Measurements from ENCODE around the gene SLC37A2. TPM values are rescaled to one million over a fixed set of nuclear protein-coding genes. Genes with fewer than 3 reads are reported as not detected.
A peak's percentile ranks its signal among the peaks of the same experiment; 100 is the strongest.

The SLC37A2 gene
- total RNA-seq, 1 experiment from 2014 or later, result 10.2 TPM

DNA sequence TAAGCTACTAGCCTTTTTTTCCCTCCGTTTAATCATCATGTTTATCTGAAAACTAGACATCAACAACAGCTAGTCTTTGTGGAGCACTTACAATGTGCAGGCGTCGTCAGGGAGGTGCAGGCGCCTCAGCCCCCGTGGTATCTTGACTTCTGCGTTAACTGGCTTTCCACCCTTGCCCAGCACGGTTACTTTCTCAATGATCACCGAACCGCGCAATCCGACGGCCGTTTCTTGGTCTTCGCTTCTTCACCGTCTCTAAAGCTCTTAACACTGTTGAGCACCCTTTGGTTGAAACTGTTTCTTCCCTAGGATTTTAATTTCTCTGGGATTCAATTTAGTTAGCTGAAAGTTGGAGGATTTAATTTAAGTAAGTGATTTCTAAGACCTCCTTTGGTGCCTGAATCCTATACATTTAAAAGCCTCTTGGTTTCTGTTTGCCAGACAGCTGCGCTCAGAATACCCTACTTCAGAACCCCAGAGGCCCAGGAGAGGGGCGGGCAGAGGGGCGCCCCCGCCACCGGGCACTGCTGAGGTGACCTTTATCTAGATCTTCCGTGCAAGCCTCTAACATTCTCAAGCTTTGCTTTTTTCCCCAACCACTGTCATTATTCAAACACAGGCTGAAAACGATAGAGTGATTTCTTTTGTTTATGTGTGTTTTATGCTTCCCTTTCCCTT lies 66.3 kb downstream of the SLC37A2 start:
- H3K4me3 ChIP-seq (ENCODE audit: low read length), result no peak overlapping the region
- ATAC-seq, result no peak
- CTCF ChIA-PET, result no interaction called here
- no peaks in the 10 kb centered on the region for H3F3A ChIP-seq (ENCODE audit: low read length, unreplicated experiment)
- TF ChIP-seq EZH2 (IDR thresholded peaks at IDR 0.05; ENCODE audit: low read length, unreplicated experiment), result no peak
- H3K79me2 ChIP-seq (ENCODE audit: low read length), result no peaks in the 10 kb centered on the region
- no peaks in the 10 kb centered on the region for H3K9me3 ChIP-seq (ENCODE audit: low read length)
- H3K27me3 ChIP-seq (ENCODE audit: low read length), result peaks cover 8% of the 10 kb centered on the region
- no peak overlapping the region for H3K27ac ChIP-seq (ENCODE audit: low read length)
- no peak for DNase-seq
- POLR2A ChIA-PET (ENCODE audit: unreplicated experiment), result no interaction called here
- no peak overlapping the region for H3K4me2 ChIP-seq (ENCODE audit: low read length)
- H2AFZ ChIP-seq (ENCODE audit: low read length), result no peak overlapping the region
- H3K9ac ChIP-seq (ENCODE audit: low read length), result no peak overlapping the region
- no peaks in the 10 kb centered on the region for H3K9me2 ChIP-seq (replicated peaks; ENCODE audit: low read length)
- BruUV-seq (replicated peaks), result no TSS peak
- H4K20me1 ChIP-seq (ENCODE audit: low read length), result no peaks in the 10 kb centered on the region
- H3K4me1 ChIP-seq (ENCODE audit: insufficient read depth, low read length), result no peaks in the 10 kb centered on the region
- intact Hi-C loops (cut with micrococcal nuclease), result no loop called here
- H3K36me3 ChIP-seq (ENCODE audit: low read depth, low read length), result no peaks in the 10 kb centered on the region

DNA sequence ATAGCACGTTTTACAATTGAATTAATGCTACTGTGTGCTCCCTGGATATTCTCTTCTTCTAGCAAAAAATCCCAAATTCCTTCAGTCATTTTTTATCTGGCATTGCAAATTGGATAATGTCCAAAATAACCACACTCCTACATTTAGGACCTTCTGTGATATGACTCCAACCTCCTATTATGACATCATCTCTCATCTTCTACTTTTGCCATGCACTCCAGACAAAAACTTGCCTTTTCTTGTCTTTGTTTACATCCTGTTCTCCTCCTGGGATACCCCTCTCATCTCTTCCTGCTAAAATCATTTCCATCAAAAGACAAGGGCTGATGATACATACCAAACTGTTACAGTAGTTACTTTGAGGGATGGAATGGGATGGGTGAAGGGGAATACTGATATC lies 69.0 kb downstream of the SLC37A2 start:
- Histone ChIP-seq H3K9me2 (replicated peaks; ENCODE audit: low read length) (no peaks in the 10 kb centered on the region), H3K79me2 (ENCODE audit: low read length) (no peaks in the 10 kb centered on the region), H2AFZ (ENCODE audit: low read length) (no peak overlapping the region), H3K4me3 (ENCODE audit: low read length) (no peak overlapping the region), H3K4me1 (ENCODE audit: insufficient read depth, low read length) (no peaks in the 10 kb centered on the region), H3K4me2 (ENCODE audit: low read length) (no peak overlapping the region), H3K27me3 (ENCODE audit: low read length) (peaks cover 23% of the 10 kb centered on the region), H3K27ac (ENCODE audit: low read length) (no peak overlapping the region), H3K9me3 (ENCODE audit: low read length) (no peaks in the 10 kb centered on the region), H4K20me1 (ENCODE audit: low read length) (no peaks in the 10 kb centered on the region), H3K9ac (ENCODE audit: low read length) (no peak overlapping the region), H3F3A (ENCODE audit: low read length, unreplicated experiment) (no peaks in the 10 kb centered on the region), H3K36me3 (ENCODE audit: low read depth, low read length) (no peaks in the 10 kb centered on the region)
- TF ChIP-seq EZH2phosphoT487 (IDR thresholded peaks at IDR 0.05; ENCODE audit: borderline replicate concordance, low read length) (no peak), EZH2 (IDR thresholded peaks at IDR 0.05; ENCODE audit: low read length, unreplicated experiment) (no peak)
- TF ChIP-seq, protein P1, sequence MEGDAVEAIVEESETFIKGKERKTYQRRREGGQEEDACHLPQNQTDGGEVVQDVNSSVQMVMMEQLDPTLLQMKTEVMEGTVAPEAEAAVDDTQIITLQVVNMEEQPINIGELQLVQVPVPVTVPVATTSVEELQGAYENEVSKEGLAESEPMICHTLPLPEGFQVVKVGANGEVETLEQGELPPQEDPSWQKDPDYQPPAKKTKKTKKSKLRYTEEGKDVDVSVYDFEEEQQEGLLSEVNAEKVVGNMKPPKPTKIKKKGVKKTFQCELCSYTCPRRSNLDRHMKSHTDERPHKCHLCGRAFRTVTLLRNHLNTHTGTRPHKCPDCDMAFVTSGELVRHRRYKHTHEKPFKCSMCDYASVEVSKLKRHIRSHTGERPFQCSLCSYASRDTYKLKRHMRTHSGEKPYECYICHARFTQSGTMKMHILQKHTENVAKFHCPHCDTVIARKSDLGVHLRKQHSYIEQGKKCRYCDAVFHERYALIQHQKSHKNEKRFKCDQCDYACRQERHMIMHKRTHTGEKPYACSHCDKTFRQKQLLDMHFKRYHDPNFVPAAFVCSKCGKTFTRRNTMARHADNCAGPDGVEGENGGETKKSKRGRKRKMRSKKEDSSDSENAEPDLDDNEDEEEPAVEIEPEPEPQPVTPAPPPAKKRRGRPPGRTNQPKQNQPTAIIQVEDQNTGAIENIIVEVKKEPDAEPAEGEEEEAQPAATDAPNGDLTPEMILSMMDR (conservative IDR thresholded peaks at IDR 0.05; ENCODE audit: low read depth, low read length), result no peak
- no TSS peak for BruUV-seq (replicated peaks)
- POLR2A ChIA-PET (ENCODE audit: unreplicated experiment), result no interaction called here
- intact Hi-C loops (cut with micrococcal nuclease), result no loop called here
- CTCF ChIA-PET, result no interaction called here
- DNase-seq (no peak), ATAC-seq (no peak)

DNA sequence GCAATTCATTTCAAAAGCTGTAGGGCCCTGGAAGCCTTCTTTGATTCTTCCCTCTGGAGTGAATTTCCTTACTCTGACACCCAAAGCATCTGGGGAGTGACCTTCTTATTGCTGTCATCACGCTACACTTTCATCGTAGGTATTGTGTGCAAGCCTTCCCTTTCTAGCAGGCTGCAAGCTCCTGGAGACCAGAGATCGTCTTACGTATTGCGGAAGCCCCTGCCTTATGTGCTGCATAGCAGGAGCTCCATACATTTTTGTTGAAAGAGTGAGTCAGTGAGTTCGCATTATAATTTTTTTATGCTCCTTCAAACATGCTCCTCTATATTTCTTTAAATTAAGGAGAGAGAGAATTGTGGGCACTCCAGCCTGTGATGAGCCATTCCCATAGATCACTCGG lies 69.5 kb downstream of the SLC37A2 start:
- no peak for ATAC-seq
- TF ChIP-seq, protein P1 (conservative IDR thresholded peaks at IDR 0.05; ENCODE audit: low read depth, low read length), result no peak
- TF ChIP-seq EZH2 (IDR thresholded peaks at IDR 0.05; ENCODE audit: low read length, unreplicated experiment) (no peak), EZH2phosphoT487 (IDR thresholded peaks at IDR 0.05; ENCODE audit: borderline replicate concordance, low read length) (no peak)
- Histone ChIP-seq H3K36me3 (ENCODE audit: low read depth, low read length) (no peaks in the 10 kb centered on the region), H3K9me3 (ENCODE audit: low read length) (no peaks in the 10 kb centered on the region), H3F3A (ENCODE audit: low read length, unreplicated experiment) (no peaks in the 10 kb centered on the region), H3K4me2 (ENCODE audit: low read length) (no peak overlapping the region), H3K9ac (ENCODE audit: low read length) (no peak overlapping the region), H3K79me2 (ENCODE audit: low read length) (no peaks in the 10 kb centered on the region), H4K20me1 (ENCODE audit: low read length) (no peaks in the 10 kb centered on the region), H3K27me3 (ENCODE audit: low read length) (peaks cover 23% of the 10 kb centered on the region), H2AFZ (ENCODE audit: low read length) (no peak overlapping the region), H3K4me1 (ENCODE audit: insufficient read depth, low read length) (no peaks in the 10 kb centered on the region), H3K4me3 (ENCODE audit: low read length) (no peak overlapping the region), H3K9me2 (replicated peaks; ENCODE audit: low read length) (no peaks in the 10 kb centered on the region), H3K27ac (ENCODE audit: low read length) (no peak overlapping the region)
- peak; percentile 15 for DNase-seq
- intact Hi-C loops (cut with micrococcal nuclease), result no loop called here
- POLR2A ChIA-PET (ENCODE audit: unreplicated experiment), result no interaction called here
- CTCF ChIA-PET, result no interaction called here
- BruUV-seq (replicated peaks), result no TSS peak

Measured in PC-3 (cell line).